GM12865 (cell line): ENCODE measurements around the gene SHF.

Source experiments
- DNase-seq: peaks from one replicate; pipeline ENCODE4 v3.0.0; 2010; ENCODE audit warnings: low read depth
- H3K4me3 ChIP-seq: 2 replicates; pipeline ENCODE4 v1.5.1; 2011; ENCODE audit warnings: mild to moderate bottlenecking, low read depth, low read length, control low read depth
- CTCF ChIP-seq: IDR thresholded peaks from 2 replicates; pipeline ENCODE4 v1.5.1; 2011; ENCODE audit warnings: low read length, control low read depth, low read depth, inconsistent platforms; ENCODE audit not compliant: insufficient read depth; ENCODE audit errors: missing control alignments

SHF gene

GRCh38 chr15:45199136-45199810, 11.5 kb upstream of the SHF start:
- H3K4me3 ChIP-seq: peak overlapping the region; percentile 62
- DNase-seq: peak; percentile 71
- TF ChIP-seq CTCF: no peak

- peak; percentile 97 for DNase-seq
- TF ChIP-seq CTCF: peak; percentile 85
- peak overlapping the region; percentile 62 for H3K4me3 ChIP-seq
Observed at GRCh38 chr15:45198337-45199135, 10.8 kb upstream of the SHF start.

GRCh38 chr15:45197512-45197911, 9.7 kb upstream of the SHF start:
- peak overlapping the region; percentile 62 for H3K4me3 ChIP-seq
- no peak for DNase-seq
- no peak for TF ChIP-seq CTCF

GRCh38 chr15:45187578-45187893, 230 bp downstream of the SHF start:
- H3K4me3 ChIP-seq: no peak overlapping the region; the same call in 1 of the 2 replicates
- DNase-seq: no peak
- no peak for TF ChIP-seq CTCF

- H3K4me3 ChIP-seq: no peak overlapping the region; the same call in 1 of the 2 replicates
- DNase-seq: no peak
- TF ChIP-seq CTCF: no peak
Observed at GRCh38 chr15:45186771-45187577, 792 bp downstream of the SHF start.

- no peak overlapping the region for H3K4me3 ChIP-seq
- DNase-seq: no peak
- no peak for TF ChIP-seq CTCF
Observed at GRCh38 chr15:45185903-45186770, 1.6 kb downstream of the SHF start.
